Stimulated activated CD8-positive, alpha-beta memory T cell treated with anti-CD3 and anti-CD28 coated beads, Interleukin-4, amount 100 ng/mL, for 24 hours (primary cell): ENCODE results near the gene RAB3IL1.
"Not testable (repeated sequence)": the region's sequence is repeated elsewhere in the genome, so short reads cannot be mapped to it uniquely, and the experiment has no call there.

Source experiments
- DNase-seq: peaks from one replicate; pipeline ENCODE4 v3.0.0-alpha.2; 2020; ENCODE audit warnings: low read depth

Gene RAB3IL1

GRCh38 chr11:61917334-61918109 lies at the start of gene RAB3IL1:
RAB3IL1 (minus strand) TSS chr11:61917566; CDS start chr11:61917367, 199 bp downstream.
- no peak for DNase-seq

GRCh38 chr11:61966734-61967115 lies 49.4 kb upstream of the RAB3IL1 start:
- peak; percentile 15 for DNase-seq

GRCh38 chr11:61964666-61965271 lies 47.4 kb upstream of the RAB3IL1 start:
- not testable (repeated sequence) for DNase-seq

GRCh38 chr11:61964058-61964665 lies 46.8 kb upstream of the RAB3IL1 start:
- DNase-seq, result no peak

GRCh38 chr11:61963282-61964057 lies 46.1 kb upstream of the RAB3IL1 start:
- no peak for DNase-seq

GRCh38 chr11:61963016-61963281 lies 45.6 kb upstream of the RAB3IL1 start:
- DNase-seq, result no peak

- no peak for DNase-seq
Observed at GRCh38 chr11:61962213-61963015, 45.0 kb upstream of the RAB3IL1 start.

GRCh38 chr11:61961570-61962212 lies 44.3 kb upstream of the RAB3IL1 start:
- DNase-seq, result no peak

- DNase-seq, result no peak
Observed at GRCh38 chr11:61960532-61960931, 43.2 kb upstream of the RAB3IL1 start.

GRCh38 chr11:61959678-61960077 lies 42.3 kb upstream of the RAB3IL1 start:
- DNase-seq, result no peak

GRCh38 chr11:61959114-61959513 lies 41.7 kb upstream of the RAB3IL1 start:
- no peak for DNase-seq

GRCh38 chr11:61958590-61958989 lies 41.2 kb upstream of the RAB3IL1 start:
- no peak for DNase-seq

GRCh38 chr11:61957021-61957770 lies 39.8 kb upstream of the RAB3IL1 start:
- DNase-seq, result no peak

- no peak for DNase-seq
Observed at GRCh38 chr11:61956191-61957020, 39.0 kb upstream of the RAB3IL1 start.

- DNase-seq, result no peak
Observed at GRCh38 chr11:61955422-61956135, 38.2 kb upstream of the RAB3IL1 start.

GRCh38 chr11:61954851-61955421 lies 37.6 kb upstream of the RAB3IL1 start:
- DNase-seq, result no peak

- DNase-seq, result no peak
Observed at GRCh38 chr11:61954106-61954850, 36.9 kb upstream of the RAB3IL1 start.

GRCh38 chr11:61953632-61954031 lies 36.3 kb upstream of the RAB3IL1 start:
- not testable (repeated sequence) for DNase-seq
